Loucy (cell line): ENCODE results near the gene CUX1.

Experiments used
- H2AFZ ChIP-seq: fragments of 200-600 bp; sonication (generic); 2 replicates; pipeline ENCODE4 v1.6.0; 2016; ENCODE audit warnings: antibody characterized with exemption, mild to moderate bottlenecking, low read length, moderate library complexity
- H3F3A ChIP-seq: fragments of 200-600 bp; 2 replicates; pipeline ENCODE4 v1.6.0; 2016; ENCODE audit warnings: antibody characterized with exemption, low read depth, mild to moderate bottlenecking
- H3K27me3 ChIP-seq: fragments of 200-600 bp; sonication (generic); 2 replicates; pipeline ENCODE4 v1.6.1; 2014; ENCODE audit warnings: low read length, mild to moderate bottlenecking; ENCODE audit not compliant: insufficient read depth, poor library complexity, severe bottlenecking
- H3K36me3 ChIP-seq: fragments of 200-600 bp; sonication (generic); 2 replicates; pipeline ENCODE4 v1.6.1; 2016; ENCODE audit warnings: low read length; ENCODE audit not compliant: insufficient read depth
- H3K4me1 ChIP-seq: fragments of 200-600 bp; sonication (generic); 2 replicates; pipeline ENCODE4 v1.5.1; 2014; ENCODE audit warnings: low read length, mild to moderate bottlenecking; ENCODE audit not compliant: insufficient read depth, poor library complexity, severe bottlenecking
- H3K4me2 ChIP-seq: fragments of 200-600 bp; sonication (generic); 2 replicates; pipeline ENCODE4 v1.6.0; 2014; ENCODE audit warnings: antibody characterized with exemption, low read length, low read depth, mild to moderate bottlenecking; ENCODE audit not compliant: poor library complexity, severe bottlenecking
- H3K4me3 ChIP-seq: fragments of 200-600 bp; sonication (generic); 2 replicates; pipeline ENCODE4 v1.5.1; 2014; ENCODE audit warnings: low read length, mild to moderate bottlenecking, mixed read lengths; ENCODE audit not compliant: poor library complexity, severe bottlenecking
- H3K79me2 ChIP-seq: fragments of 200-600 bp; sonication (generic); 2 replicates; pipeline ENCODE4 v1.6.1; 2014; ENCODE audit warnings: low read length; ENCODE audit not compliant: insufficient read depth
- H3K9ac ChIP-seq: fragments of 200-600 bp; sonication (generic); 2 replicates; pipeline ENCODE4 v1.6.0; 2014; ENCODE audit warnings: mild to moderate bottlenecking, low read depth, low read length, moderate library complexity; ENCODE audit not compliant: poor library complexity, severe bottlenecking
- H3K9me2 ChIP-seq: fragments of 200-600 bp; sonication (generic); replicated peaks from 2 replicates; pipeline ENCODE4 v1.6.1; 2016; ENCODE audit warnings: low read depth, low read length, mixed read lengths
- H3K9me3 ChIP-seq: fragments of 200-600 bp; sonication (generic); 2 replicates; pipeline ENCODE4 v1.6.1; 2014; ENCODE audit warnings: mild to moderate bottlenecking, antibody characterized with exemption, low read length, low read depth; ENCODE audit not compliant: insufficient read depth
- H4K20me1 ChIP-seq: fragments of 200-600 bp; sonication (generic); 2 replicates; pipeline ENCODE4 v1.6.0; 2014; ENCODE audit warnings: antibody characterized with exemption, low read length, mild to moderate bottlenecking; ENCODE audit not compliant: insufficient read depth, poor library complexity, severe bottlenecking
- CTCF ChIP-seq: fragments of 200-600 bp; sonication (generic); conservative IDR thresholded peaks from 2 replicates; pipeline ENCODE4 v1.5.1; 2014; ENCODE audit warnings: mild to moderate bottlenecking, antibody characterized with exemption, low read length
- EZH2phosphoT487 ChIP-seq: fragments of 200-600 bp; IDR thresholded peaks from 2 replicates; pipeline ENCODE4 v1.6.1; 2018; ENCODE audit warnings: antibody characterized with exemption, mild to moderate bottlenecking, moderate library complexity, borderline replicate concordance

The CUX1 gene

GRCh38 chr7:101824440-101824839 lies 7.0 kb downstream of the CUX1 start:
- Histone ChIP-seq H3F3A (no peaks in the 10 kb centered on the region), H3K79me2 (peaks cover 98% of the 10 kb centered on the region), H3K36me3 (peaks cover 11% of the 10 kb centered on the region; the same call in 1 of the 2 replicates), H2AFZ (no peak overlapping the region), H3K9me3 (no peaks in the 10 kb centered on the region), H3K4me3 (no peak overlapping the region), H3K9ac (no peak overlapping the region), H3K27me3 (no peaks in the 10 kb centered on the region), H4K20me1 (peaks cover 90% of the 10 kb centered on the region), H3K4me1 (peaks cover 7% of the 10 kb centered on the region), H3K9me2 (no peaks in the 10 kb centered on the region), H3K4me2 (no peak overlapping the region)
- TF ChIP-seq EZH2phosphoT487 (no peak), CTCF (no peak)

- peaks cover 98% of the 10 kb centered on the region for H3K79me2 ChIP-seq
Measured at GRCh38 chr7:101826081-101826835, 8.8 kb downstream of the CUX1 start.

GRCh38 chr7:101828301-101829020 lies 11.0 kb downstream of the CUX1 start:
- no peak overlapping the region for H3K4me3 ChIP-seq
- no peaks in the 10 kb centered on the region for H3F3A ChIP-seq
- H3K4me2 ChIP-seq = no peak overlapping the region
- H3K27me3 ChIP-seq = no peaks in the 10 kb centered on the region
- H4K20me1 ChIP-seq = peaks cover 97% of the 10 kb centered on the region
- no peak for TF ChIP-seq CTCF
- no peak for TF ChIP-seq EZH2phosphoT487
- peaks cover 11% of the 10 kb centered on the region; the same call in 1 of the 2 replicates for H3K36me3 ChIP-seq
- H3K9me3 ChIP-seq = no peaks in the 10 kb centered on the region
- H3K9me2 ChIP-seq = no peaks in the 10 kb centered on the region
- H2AFZ ChIP-seq = no peak overlapping the region
- H3K9ac ChIP-seq = no peak overlapping the region
- no peaks in the 10 kb centered on the region for H3K4me1 ChIP-seq
- peaks cover 100% of the 10 kb centered on the region for H3K79me2 ChIP-seq

More at GRCh38 chr7:101826081-101826835, 8.8 kb downstream of the CUX1 start:
- H3K27me3 ChIP-seq = no peaks in the 10 kb centered on the region
- H3K4me1 ChIP-seq = no peaks in the 10 kb centered on the region
- no peak overlapping the region for H3K9ac ChIP-seq
- no peak overlapping the region for H3K4me3 ChIP-seq
- no peaks in the 10 kb centered on the region for H3K9me2 ChIP-seq
- H2AFZ ChIP-seq = no peak overlapping the region
- peaks cover 90% of the 10 kb centered on the region for H4K20me1 ChIP-seq
- peaks cover 11% of the 10 kb centered on the region; the same call in 1 of the 2 replicates for H3K36me3 ChIP-seq
- no peaks in the 10 kb centered on the region for H3F3A ChIP-seq
- no peaks in the 10 kb centered on the region for H3K9me3 ChIP-seq
- TF ChIP-seq CTCF = no peak
- TF ChIP-seq EZH2phosphoT487 = no peak
- H3K4me2 ChIP-seq = no peak overlapping the region
